ENCODE measurements around the gene ST6GALNAC2. TPM values are rescaled to one million over a fixed set of nuclear protein-coding genes. Genes with fewer than 3 reads are reported as not detected.
"Not testable (repeated sequence)": the region's sequence is repeated elsewhere in the genome, so short reads cannot be mapped to it uniquely, and the experiment has no call there.

Gene ST6GALNAC2
- total RNA-seq, 1 experiment from 2014 or later = 11.6 TPM

DNA sequence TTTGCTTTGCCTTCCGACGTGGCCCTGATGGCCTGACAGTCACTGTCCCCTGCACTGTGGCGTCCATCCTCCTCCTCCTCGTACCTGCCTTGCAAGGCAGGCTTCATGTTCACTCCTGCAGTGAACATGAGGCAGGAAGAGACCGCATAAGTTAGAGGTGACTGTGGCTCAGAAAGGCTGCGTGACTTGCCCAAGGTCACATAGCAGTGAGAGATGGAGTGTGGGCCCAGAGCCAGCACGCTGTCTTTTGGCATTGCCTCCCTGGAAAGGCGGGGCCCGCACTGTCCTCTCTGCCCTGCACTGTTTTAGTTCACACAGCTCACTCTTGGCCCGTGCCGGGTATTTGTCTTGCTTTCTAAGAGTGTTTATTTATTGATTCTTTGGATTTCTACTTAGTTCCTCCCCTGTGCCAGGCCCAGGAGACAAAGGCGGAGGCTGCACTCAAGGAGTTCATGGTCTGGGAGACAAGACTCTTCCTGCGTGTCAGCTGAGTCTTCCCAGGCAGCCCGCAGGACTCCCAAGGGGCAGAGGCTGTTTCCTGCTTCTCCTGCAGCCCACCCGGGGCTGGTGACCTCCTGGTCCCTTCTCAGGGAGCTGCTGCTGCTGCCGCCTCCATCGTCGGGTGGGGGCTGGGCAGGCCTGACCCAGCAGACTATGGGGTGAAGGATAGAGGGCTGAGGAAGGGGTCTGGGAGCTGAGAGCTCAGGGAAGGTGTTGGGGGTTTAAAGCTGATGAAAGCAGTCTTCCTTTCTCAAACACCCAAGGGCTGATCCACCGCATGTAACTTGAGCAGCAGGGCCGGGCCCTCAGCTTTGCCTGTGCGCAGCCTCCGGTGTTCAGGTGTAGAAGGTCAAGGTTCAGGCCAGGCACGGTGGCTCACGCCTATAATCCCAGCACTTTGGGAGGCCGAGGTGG lies 60.8 kb downstream of the ST6GALNAC2 start:
- H3K27ac Mint-ChIP-seq (ENCODE audit: unreplicated experiment) = peak overlapping the region; percentile 43

DNA sequence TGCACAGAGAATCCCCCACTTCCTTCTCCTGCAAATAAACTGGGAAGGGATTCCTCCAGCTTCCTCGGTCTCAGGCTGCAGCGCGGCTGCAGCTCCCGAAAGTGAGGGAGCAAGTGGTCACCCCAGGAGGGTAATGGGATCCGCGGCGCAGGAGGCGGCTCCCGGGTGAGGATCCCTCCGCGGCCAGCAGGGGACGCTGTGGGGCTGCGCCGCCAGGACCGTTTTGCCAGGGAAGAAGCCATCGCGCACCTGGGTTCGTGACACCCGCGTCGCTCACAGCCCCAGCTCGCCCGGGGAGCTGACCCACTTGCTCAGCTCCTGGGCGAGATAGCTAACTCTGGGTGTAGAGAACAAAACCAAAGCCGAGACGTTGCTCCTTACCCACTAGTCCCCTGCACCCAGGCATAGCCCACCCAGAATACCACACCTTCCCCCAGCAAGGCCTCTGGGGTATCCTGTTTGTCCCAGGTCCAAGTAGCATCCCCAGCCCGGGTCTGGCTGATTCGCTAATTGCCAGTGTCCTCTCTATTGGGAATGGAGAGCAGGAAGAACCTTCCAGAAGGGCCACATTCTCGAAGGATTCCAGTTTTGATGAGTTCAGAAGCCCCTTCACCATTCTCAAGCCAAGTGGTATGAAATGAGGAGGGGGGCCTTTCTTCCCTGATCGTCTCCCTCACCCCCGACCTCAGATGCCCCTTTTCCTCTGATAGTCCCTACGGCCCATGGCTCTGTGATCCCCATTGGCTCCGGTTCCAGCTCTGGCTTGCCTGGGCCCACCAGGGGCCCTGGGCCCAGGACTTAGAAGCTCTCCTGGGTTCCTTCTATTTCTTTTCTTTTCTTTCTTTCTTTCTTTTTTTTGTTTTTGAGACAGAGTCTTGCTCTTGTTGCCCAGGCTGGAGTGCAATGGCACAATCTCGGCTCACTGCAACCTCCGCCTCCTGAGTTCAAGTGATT lies 62.3 kb downstream of the ST6GALNAC2 start:
- Mint-ChIP-seq H3K9me3 (ENCODE audit: low read depth, unreplicated experiment) (no peaks in the 10 kb centered on the region), H3K4me3 (ENCODE audit: low read depth, unreplicated experiment) (no peak overlapping the region), H3K36me3 (ENCODE audit: insufficient read depth, unreplicated experiment) (no peaks in the 10 kb centered on the region), H3K4me1 (ENCODE audit: low read depth, unreplicated experiment) (peaks cover 23% of the 10 kb centered on the region), H3K27me3 (ENCODE audit: unreplicated experiment) (peaks cover 47% of the 10 kb centered on the region), H3K27ac (ENCODE audit: unreplicated experiment) (no peak overlapping the region)
- TF ChIP-seq, protein P1, sequence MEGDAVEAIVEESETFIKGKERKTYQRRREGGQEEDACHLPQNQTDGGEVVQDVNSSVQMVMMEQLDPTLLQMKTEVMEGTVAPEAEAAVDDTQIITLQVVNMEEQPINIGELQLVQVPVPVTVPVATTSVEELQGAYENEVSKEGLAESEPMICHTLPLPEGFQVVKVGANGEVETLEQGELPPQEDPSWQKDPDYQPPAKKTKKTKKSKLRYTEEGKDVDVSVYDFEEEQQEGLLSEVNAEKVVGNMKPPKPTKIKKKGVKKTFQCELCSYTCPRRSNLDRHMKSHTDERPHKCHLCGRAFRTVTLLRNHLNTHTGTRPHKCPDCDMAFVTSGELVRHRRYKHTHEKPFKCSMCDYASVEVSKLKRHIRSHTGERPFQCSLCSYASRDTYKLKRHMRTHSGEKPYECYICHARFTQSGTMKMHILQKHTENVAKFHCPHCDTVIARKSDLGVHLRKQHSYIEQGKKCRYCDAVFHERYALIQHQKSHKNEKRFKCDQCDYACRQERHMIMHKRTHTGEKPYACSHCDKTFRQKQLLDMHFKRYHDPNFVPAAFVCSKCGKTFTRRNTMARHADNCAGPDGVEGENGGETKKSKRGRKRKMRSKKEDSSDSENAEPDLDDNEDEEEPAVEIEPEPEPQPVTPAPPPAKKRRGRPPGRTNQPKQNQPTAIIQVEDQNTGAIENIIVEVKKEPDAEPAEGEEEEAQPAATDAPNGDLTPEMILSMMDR (IDR thresholded peaks at IDR 0.05; ENCODE audit: unreplicated experiment) = peak; percentile 97
- no TSS peak for BruUV-seq (replicated peaks)
- intact Hi-C loops (cut with micrococcal nuclease; ENCODE audit: unreplicated experiment) = loop anchor here (2.0 to 5.0 kb wide), 2 partner anchors 23 to 99 kb away; no protein-coding TSS in a partner anchor
- peak; percentile 88 for DNase-seq
- CTCF ChIA-PET = interaction anchor here (1.0 to 1.6 kb wide), 8 partner anchors 17 to 190 kb away, joined by 3 to 8 read pairs (median 4); partner anchors contain the start of genes PRCD and ST6GALNAC2

More for the DNA sequence above, 60.8 kb downstream of the ST6GALNAC2 start:
- CTCF ChIA-PET = interaction anchor here (0.6 to 0.8 kb wide), 3 partner anchors 12 to 115 kb away, joined by 3 to 6 read pairs (median 3); partner anchors contain the start of gene ST6GALNAC2
- TF ChIP-seq, protein P1 (IDR thresholded peaks at IDR 0.05; ENCODE audit: unreplicated experiment) = no peak
- no TSS peak for BruUV-seq (replicated peaks)
- peak; percentile 47 for DNase-seq
- Mint-ChIP-seq H3K9me3 (ENCODE audit: low read depth, unreplicated experiment) (no peaks in the 10 kb centered on the region), H3K36me3 (ENCODE audit: insufficient read depth, unreplicated experiment) (no peaks in the 10 kb centered on the region), H3K4me1 (ENCODE audit: low read depth, unreplicated experiment) (peaks cover 23% of the 10 kb centered on the region), H3K27me3 (ENCODE audit: unreplicated experiment) (peaks cover 32% of the 10 kb centered on the region), H3K4me3 (ENCODE audit: low read depth, unreplicated experiment) (no peak overlapping the region)
- intact Hi-C loops (cut with micrococcal nuclease; ENCODE audit: unreplicated experiment) = loop anchor here (5.0 kb wide), 1 partner anchor 97 kb away; no protein-coding TSS in a partner anchor

DNA sequence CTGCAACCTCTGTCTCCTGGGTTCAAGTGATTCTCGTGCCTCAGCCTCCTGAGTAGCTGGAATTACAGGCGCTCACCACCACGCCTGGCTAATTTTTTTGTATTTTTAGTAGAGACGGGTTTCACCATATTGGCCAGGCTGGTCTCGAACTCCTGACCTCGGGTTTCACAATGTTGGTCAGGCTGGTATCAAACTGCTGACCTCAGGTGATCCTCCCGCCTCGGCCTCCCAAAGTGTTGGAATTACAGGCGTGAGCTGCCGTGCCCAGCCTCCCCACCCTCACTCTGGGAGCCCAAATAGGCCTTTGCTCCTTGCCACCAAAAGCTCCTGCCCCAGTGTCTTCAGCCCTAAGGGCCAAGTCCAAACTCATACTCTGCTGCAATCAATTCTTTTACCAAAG lies 64.0 kb downstream of the ST6GALNAC2 start:
- not testable (repeated sequence) for DNase-seq; BruUV-seq (replicated peaks); H3K9me3 Mint-ChIP-seq (ENCODE audit: low read depth, unreplicated experiment); H3K4me3 Mint-ChIP-seq (ENCODE audit: low read depth, unreplicated experiment); H3K36me3 Mint-ChIP-seq (ENCODE audit: insufficient read depth, unreplicated experiment); H3K27ac Mint-ChIP-seq (ENCODE audit: unreplicated experiment)
- intact Hi-C loops (cut with micrococcal nuclease; ENCODE audit: unreplicated experiment) = loop anchor here (2.0 to 5.0 kb wide), 2 partner anchors 25 to 101 kb away; no protein-coding TSS in a partner anchor
- H3K27me3 Mint-ChIP-seq (ENCODE audit: unreplicated experiment) = peaks cover 39% of the 10 kb centered on the region
- CTCF ChIA-PET = interaction anchor here (1.3 kb wide), 1 partner anchor 30 kb away, joined by 4 read pairs; no protein-coding TSS in a partner anchor
- peaks cover 14% of the 10 kb centered on the region for H3K4me1 Mint-ChIP-seq (ENCODE audit: low read depth, unreplicated experiment)

DNA sequence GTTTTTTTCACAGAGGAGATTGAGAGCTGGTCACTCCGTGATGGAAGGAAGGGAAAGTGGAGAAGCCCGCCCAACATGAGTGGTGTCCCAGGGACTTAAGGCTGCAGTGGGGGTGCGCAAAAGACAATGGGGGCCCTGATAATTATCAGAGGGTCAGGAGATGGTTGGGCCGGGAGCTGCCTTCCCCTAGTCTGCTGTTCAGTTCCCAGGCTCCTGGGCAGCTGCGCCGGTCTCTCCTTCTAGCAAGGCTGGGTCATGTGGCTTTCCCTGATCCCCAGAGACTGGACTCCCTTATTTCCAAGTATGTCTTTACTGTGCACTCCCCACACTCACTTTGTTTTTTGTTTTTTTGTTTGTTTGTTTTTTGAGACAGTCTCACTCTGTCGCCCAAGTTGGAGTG lies 64.4 kb downstream of the ST6GALNAC2 start:
- H3K4me3 Mint-ChIP-seq (ENCODE audit: low read depth, unreplicated experiment) = no peak overlapping the region
- BruUV-seq (replicated peaks) = no TSS peak
- TF ChIP-seq, protein P1 (IDR thresholded peaks at IDR 0.05; ENCODE audit: unreplicated experiment) = no peak
- H3K27me3 Mint-ChIP-seq (ENCODE audit: unreplicated experiment) = peaks cover 38% of the 10 kb centered on the region
- peaks cover 14% of the 10 kb centered on the region for H3K4me1 Mint-ChIP-seq (ENCODE audit: low read depth, unreplicated experiment)
- H3K36me3 Mint-ChIP-seq (ENCODE audit: insufficient read depth, unreplicated experiment) = no peaks in the 10 kb centered on the region
- DNase-seq = no peak
- CTCF ChIA-PET = interaction anchor here (1.3 kb wide), 1 partner anchor 30 kb away, joined by 4 read pairs; no protein-coding TSS in a partner anchor
- intact Hi-C loops (cut with micrococcal nuclease; ENCODE audit: unreplicated experiment) = loop anchor here (5.0 kb wide), 1 partner anchor 101 kb away; no protein-coding TSS in a partner anchor
- no peaks in the 10 kb centered on the region for H3K9me3 Mint-ChIP-seq (ENCODE audit: low read depth, unreplicated experiment)
- no peak overlapping the region for H3K27ac Mint-ChIP-seq (ENCODE audit: unreplicated experiment)
